GM12801 (cell line): ENCODE data around the gene NUDT13.

ENCODE experiments used
- CTCF ChIP-seq: IDR thresholded peaks from one replicate; pipeline ENCODE4 v1.5.1; 2011; ENCODE audit warnings: control low read depth; ENCODE audit not compliant: insufficient read length; ENCODE audit errors: extremely low read depth

The NUDT13 gene

GRCh38 chr10:73131913-73132686 is 21.8 kb downstream of the NUDT13 start:
- no peak for TF ChIP-seq CTCF

DNA sequence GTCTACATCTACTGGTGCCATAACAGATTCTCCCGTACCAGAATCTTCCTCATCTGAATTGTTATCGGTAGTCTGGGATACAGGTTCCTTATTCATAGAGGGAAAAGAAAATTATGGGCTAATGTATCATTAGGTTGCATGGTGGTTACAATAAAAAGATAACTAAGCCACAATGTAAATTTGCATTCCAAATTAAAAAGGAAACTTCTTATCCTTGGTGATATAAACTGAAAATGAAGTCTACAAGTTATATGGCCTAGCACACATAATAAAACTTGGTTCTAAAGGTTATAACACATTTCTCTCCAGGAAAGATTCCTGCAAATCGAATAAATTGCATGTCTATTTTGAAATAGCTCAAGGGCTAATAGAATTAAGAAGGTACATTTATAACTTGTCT is 24.5 kb downstream of the NUDT13 start:
- TF ChIP-seq CTCF, result no peak

DNA sequence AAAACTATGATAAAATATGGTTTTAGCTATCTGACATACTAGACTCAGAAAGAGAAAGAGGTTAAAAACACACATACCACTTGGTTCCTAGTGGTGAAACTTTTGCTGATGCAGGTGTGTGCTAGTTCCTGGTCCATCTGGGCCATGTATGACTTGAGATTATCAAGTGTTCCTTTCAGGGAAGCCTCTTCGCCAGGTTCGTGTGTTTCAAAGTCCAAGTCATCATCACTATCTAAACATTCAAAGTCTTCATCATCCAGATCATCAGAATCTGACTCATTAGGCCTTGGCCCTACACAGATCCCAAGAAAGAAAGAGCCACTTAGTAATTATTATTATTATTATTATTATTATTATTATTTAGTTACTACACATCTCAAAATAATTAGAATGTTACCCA is 26.4 kb downstream of the NUDT13 start:
- TF ChIP-seq CTCF, result no peak

DNA sequence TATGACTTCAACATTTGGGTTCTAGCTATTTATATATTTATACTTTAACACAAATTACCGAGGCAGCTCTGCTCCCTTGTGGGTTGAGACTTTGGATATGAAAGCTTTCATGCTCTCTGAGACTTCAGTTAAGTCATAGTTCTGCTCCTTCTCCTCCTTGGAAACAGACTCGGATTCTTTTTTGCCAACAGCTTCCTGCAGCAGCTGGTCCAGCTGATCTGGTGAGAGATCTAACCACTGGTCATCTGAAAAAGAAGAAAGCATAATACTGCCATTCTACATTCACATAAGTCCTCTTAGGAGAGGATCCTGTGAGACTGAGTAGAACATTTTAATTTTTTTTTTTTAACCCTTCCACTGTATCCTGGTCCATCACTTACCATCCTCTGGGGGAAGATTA is 29.0 kb downstream of the NUDT13 start:
- TF ChIP-seq CTCF, result no peak

DNA sequence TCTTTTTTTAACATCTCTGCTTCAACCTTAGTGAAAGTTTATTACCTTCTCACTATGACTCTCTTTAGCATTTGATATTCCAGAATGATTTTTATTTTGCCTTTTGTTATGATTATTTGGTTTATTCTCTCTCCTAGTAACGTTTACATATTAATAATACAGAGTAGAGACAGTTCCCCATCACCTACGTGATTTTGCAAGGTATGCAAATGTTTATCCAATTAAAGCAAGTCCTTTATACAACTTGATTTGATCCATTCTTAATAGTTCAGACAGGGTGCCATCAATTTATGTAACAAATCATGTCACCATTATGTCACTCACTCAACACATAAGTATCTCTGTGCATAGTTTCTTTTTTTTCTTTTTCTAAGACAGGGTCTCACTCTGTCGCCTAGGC is 31.3 kb downstream of the NUDT13 start:
- no peak for TF ChIP-seq CTCF

DNA sequence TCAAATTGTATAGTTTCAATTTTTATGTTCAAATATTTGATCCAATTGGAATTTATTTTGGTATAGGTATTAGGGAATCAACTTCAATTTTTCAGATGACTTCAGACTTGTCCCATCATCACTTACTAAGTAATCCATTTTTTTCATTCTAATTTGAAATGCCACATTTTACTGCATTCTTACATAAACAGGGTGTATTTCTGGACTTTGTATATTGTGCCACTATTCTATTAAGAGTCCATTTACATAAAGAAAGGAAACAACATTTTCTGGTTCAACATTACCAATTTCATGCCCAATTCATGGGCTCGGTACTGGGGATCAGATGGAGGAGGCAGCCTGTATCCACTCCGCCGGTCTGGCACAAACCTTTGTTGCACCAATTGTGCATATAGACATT is 41.8 kb downstream of the NUDT13 start:
- TF ChIP-seq CTCF, result no peak

DNA sequence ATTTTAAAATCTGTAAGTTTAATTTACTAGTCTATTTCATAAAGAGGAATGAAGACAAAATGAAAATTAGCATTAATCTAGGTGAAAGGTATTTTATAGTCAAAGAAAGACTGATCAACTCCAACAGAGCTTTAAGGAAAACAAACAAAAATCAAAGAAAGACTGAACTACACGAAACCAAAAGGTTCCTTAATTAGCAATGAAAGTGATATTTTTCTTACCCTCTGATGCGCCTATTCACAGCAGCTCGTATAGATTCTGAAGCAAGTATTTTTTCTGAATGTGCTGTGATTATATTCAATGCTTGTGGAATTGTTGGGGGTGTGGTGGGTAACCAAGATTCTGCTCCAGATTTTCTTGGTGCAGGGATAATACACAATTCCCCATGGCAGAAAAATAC is 45.8 kb downstream of the NUDT13 start:
- no peak for TF ChIP-seq CTCF
